IPS-20b (cell line): Measurements from ENCODE around the gene OR52N1.

ENCODE experiments used
- H3K27ac ChIP-seq: one replicate; pipeline ENCODE4 v1.5.1; 2013; ENCODE audit warnings: low read length
- H3K27me3 ChIP-seq: 2 replicates; pipeline ENCODE4 v1.6.1; 2013; ENCODE audit warnings: mild to moderate bottlenecking, low read length, inconsistent platforms; ENCODE audit not compliant: insufficient read depth
- H3K36me3 ChIP-seq: 2 replicates; pipeline ENCODE4 v1.6.1; 2013; ENCODE audit warnings: low read depth, mild to moderate bottlenecking, inconsistent platforms, low read length, moderate library complexity; ENCODE audit not compliant: insufficient read depth
- H3K4me1 ChIP-seq: 2 replicates; pipeline ENCODE4 v1.6.1; 2013; ENCODE audit warnings: mild to moderate bottlenecking, control low read depth, inconsistent platforms, low read length, moderate library complexity; ENCODE audit not compliant: insufficient read depth
- H3K4me3 ChIP-seq: 2 replicates; pipeline ENCODE4 v1.5.1; 2013; ENCODE audit warnings: mild to moderate bottlenecking, low read length, inconsistent platforms
- H3K9ac ChIP-seq: 2 replicates; pipeline ENCODE4 v1.6.1; 2013; ENCODE audit warnings: low read depth, mild to moderate bottlenecking, inconsistent platforms, low read length, moderate library complexity
- H3K9me3 ChIP-seq: 2 replicates; pipeline ENCODE4 v1.6.1; 2013; ENCODE audit warnings: mild to moderate bottlenecking, low read depth, low read length, inconsistent platforms; ENCODE audit not compliant: insufficient read depth

OR52N1 gene

GRCh38 chr11:5796541-5796940 lies 5.5 kb upstream of the OR52N1 start:
- H3K36me3 ChIP-seq = no peaks in the 10 kb centered on the region
- no peaks in the 10 kb centered on the region for H3K27me3 ChIP-seq
- H3K9me3 ChIP-seq = no peaks in the 10 kb centered on the region
- no peak overlapping the region for H3K4me3 ChIP-seq
- H3K4me1 ChIP-seq = no peaks in the 10 kb centered on the region
- H3K27ac ChIP-seq = no peak overlapping the region
- H3K9ac ChIP-seq = no peak overlapping the region

- no peaks in the 10 kb centered on the region for H3K9me3 ChIP-seq
- H3K4me3 ChIP-seq = no peak within 1 kb of the TSS
- no peak within 1 kb of the TSS for H3K27ac ChIP-seq
- H3K4me1 ChIP-seq = no peaks in the 10 kb centered on the region
- no peak within 1 kb of the TSS for H3K9ac ChIP-seq
- H3K36me3 ChIP-seq = no peaks in the 10 kb centered on the region
- no peaks in the 10 kb centered on the region for H3K27me3 ChIP-seq
These were observed 7.8 kb downstream of the OR52N1 start, which contains the start of gene OR52N5 for GRCh38 chr11:5783255-5783654. OR52N5 (minus strand) TSS chr11:5783355; CDS start chr11:5778634, 4,721 bp downstream.

DNA sequence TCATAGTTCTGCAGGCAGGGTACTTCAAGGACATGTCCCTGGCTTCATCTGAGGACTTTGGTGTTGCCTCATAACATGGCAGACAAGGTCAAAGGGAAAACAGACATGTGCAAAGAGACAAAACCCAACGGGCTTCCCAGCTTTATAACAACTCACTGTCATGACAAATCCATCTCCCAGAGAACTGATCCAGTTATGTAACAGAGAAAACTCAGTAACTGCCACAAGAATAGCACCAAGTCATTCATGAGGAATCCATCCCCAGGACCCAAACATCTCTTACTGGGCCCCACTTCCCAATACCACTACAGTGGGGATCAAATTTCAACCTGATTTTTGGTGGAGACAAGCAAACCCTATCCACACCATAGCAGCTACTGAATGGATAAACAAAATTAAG lies 24.0 kb downstream of the OR52N1 start:
- no peak overlapping the region for H3K27ac ChIP-seq
- no peak overlapping the region for H3K9ac ChIP-seq
- H3K4me1 ChIP-seq = no peaks in the 10 kb centered on the region
- H3K36me3 ChIP-seq = no peaks in the 10 kb centered on the region
- H3K4me3 ChIP-seq = no peak overlapping the region
- H3K27me3 ChIP-seq = no peaks in the 10 kb centered on the region
- H3K9me3 ChIP-seq = no peaks in the 10 kb centered on the region

DNA sequence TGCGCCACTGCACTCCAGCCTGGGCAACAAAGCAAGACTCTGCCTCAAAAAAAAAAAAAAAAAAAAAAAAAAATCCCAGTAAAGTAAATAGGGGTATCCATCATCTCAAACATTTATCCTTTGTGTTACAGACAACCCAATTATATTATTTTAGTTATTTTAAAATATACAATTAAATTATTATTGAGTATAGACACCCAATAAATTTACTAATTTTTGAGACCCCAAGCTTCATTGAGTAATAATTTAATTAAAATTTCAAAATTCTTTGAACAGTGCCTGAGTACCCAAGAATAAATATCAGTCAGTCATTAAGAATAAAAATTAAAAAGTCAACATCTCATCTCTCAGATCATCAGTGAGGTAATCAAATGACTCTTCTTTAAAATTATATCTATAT lies 37.1 kb downstream of the OR52N1 start, which contains the start of gene OR52N4:
Gene OR52N4, plus strand, starts transcription at position 301 of the 400 bp plus-strand sequence. CDS start 498 bp downstream, outside the sequence.
- H3K9ac ChIP-seq = no peak within 1 kb of the TSS
- H3K4me1 ChIP-seq = no peaks in the 10 kb centered on the region
- H3K9me3 ChIP-seq = no peaks in the 10 kb centered on the region
- no peaks in the 10 kb centered on the region for H3K36me3 ChIP-seq
- H3K27ac ChIP-seq = no peak within 1 kb of the TSS
- no peak within 1 kb of the TSS for H3K4me3 ChIP-seq
- H3K27me3 ChIP-seq = no peaks in the 10 kb centered on the region

DNA sequence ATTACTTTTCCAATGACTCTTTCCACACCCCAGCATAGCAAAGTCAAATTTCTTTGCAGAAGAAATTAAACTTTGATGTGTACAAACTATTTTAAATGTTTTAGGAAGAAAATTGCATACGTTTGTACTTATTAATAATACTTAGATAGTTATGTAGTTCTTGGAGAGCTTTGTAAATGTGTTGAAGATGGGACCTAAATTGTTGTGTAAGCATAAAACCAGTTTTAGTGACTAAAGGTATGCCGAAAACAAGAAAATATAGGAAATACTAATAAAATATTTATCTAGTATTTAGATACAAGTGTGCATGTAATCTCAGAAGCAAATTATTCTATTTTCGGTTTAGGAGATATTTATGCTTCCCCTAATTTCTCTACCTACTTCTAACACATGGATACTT lies 41.2 kb downstream of the OR52N1 start:
- H3K27me3 ChIP-seq = no peaks in the 10 kb centered on the region
- no peaks in the 10 kb centered on the region for H3K9me3 ChIP-seq
- H3K4me1 ChIP-seq = no peaks in the 10 kb centered on the region
- no peaks in the 10 kb centered on the region for H3K36me3 ChIP-seq
- H3K9ac ChIP-seq = no peak overlapping the region
- H3K27ac ChIP-seq = no peak overlapping the region
- H3K4me3 ChIP-seq = no peak overlapping the region

DNA sequence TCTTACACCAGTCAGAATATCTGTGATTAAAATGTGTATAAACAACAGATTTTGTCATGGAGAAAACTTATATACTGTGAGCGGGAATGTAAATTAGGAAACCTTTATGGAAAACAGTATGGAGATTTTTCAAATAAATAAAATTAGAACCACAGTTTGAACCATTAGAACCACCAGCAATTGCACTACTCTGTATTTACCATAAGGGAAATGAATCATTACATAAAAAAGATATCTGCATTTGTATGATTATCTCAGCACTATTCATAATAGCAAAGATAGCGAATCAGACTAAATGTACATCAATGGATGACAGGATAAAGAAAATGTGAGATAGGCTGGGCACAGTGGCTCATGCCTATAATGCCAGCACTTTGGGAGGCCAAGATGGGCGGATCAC lies 44.5 kb downstream of the OR52N1 start:
- Histone ChIP-seq H3K4me3 (no peak overlapping the region), H3K36me3 (no peaks in the 10 kb centered on the region), H3K9ac (no peak overlapping the region), H3K4me1 (no peaks in the 10 kb centered on the region), H3K27ac (no peak overlapping the region), H3K27me3 (no peaks in the 10 kb centered on the region), H3K9me3 (no peaks in the 10 kb centered on the region)

DNA sequence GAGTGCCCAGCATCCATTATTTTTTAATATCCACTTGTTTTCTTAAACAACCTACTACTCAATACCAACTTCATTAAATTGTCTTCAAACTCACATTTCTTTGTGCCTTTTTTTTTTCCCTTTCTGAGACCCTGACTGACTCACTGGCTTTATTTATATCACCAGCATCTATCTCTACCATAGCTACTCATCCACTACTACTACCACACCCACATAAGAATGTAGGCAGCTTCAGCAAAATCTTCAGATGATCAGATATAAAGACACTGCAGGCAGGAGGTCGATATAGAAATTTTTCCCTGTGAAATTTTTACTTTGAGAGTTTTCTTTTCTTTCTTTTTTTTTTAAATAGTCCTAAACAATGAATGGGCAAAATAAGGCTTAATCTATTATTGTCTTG lies 52.6 kb downstream of the OR52N1 start:
- H3K9ac ChIP-seq = no peak overlapping the region
- no peaks in the 10 kb centered on the region for H3K27me3 ChIP-seq
- H3K27ac ChIP-seq = no peak overlapping the region
- no peaks in the 10 kb centered on the region for H3K9me3 ChIP-seq
- H3K4me3 ChIP-seq = no peak overlapping the region
- H3K36me3 ChIP-seq = no peaks in the 10 kb centered on the region
- H3K4me1 ChIP-seq = no peaks in the 10 kb centered on the region

- H3K36me3 ChIP-seq = no peaks in the 10 kb centered on the region
- no peak overlapping the region for H3K4me3 ChIP-seq
- H3K4me1 ChIP-seq = no peaks in the 10 kb centered on the region
- no peaks in the 10 kb centered on the region for H3K27me3 ChIP-seq
- no peak overlapping the region for H3K9ac ChIP-seq
- no peak overlapping the region for H3K27ac ChIP-seq
- no peaks in the 10 kb centered on the region for H3K9me3 ChIP-seq
These were observed 53.2 kb downstream of the OR52N1 start for GRCh38 chr11:5737670-5738392.

- Histone ChIP-seq H3K27me3 (no peaks in the 10 kb centered on the region), H3K36me3 (no peaks in the 10 kb centered on the region), H3K9ac (no peak overlapping the region), H3K9me3 (no peaks in the 10 kb centered on the region), H3K27ac (no peak overlapping the region), H3K4me1 (no peaks in the 10 kb centered on the region), H3K4me3 (no peak overlapping the region)
These were observed 54.0 kb downstream of the OR52N1 start for GRCh38 chr11:5737091-5737490.
